ENCODE data around the gene ELF2.
"Not testable (repeated sequence)": the region's sequence is repeated elsewhere in the genome, so short reads cannot be mapped to it uniquely, and the experiment has no call there.

ELF2 gene

GRCh38 chr4:139177049-139177868, at the start of gene ELF2:
ELF2 (minus strand) TSS chr4:139177218; CDS start chr4:139137701, 39,517 bp downstream.
- peak; percentile 30 for DNase-seq (ENCODE audit: low read depth, low spot score)

- DNase-seq (ENCODE audit: low read depth, low spot score), result no peak
Measured at GRCh38 chr4:139223682-139224317, 46.8 kb upstream of the ELF2 start.

- DNase-seq (ENCODE audit: low read depth, low spot score), result no peak
Measured at GRCh38 chr4:139222215-139222614, 45.2 kb upstream of the ELF2 start.

GRCh38 chr4:139221687-139222086, 44.7 kb upstream of the ELF2 start:
- no peak for DNase-seq (ENCODE audit: low read depth, low spot score)

- DNase-seq (ENCODE audit: low read depth, low spot score), result no peak
Measured at GRCh38 chr4:139219450-139220055, 42.5 kb upstream of the ELF2 start.

GRCh38 chr4:139214039-139214534, 37.1 kb upstream of the ELF2 start:
- no peak for DNase-seq (ENCODE audit: low read depth, low spot score)

GRCh38 chr4:139213633-139214032, 36.6 kb upstream of the ELF2 start:
- DNase-seq (ENCODE audit: low read depth, low spot score), result not testable (repeated sequence)

- DNase-seq (ENCODE audit: low read depth, low spot score), result no peak
Measured at GRCh38 chr4:139212900-139213299, 35.9 kb upstream of the ELF2 start.

GRCh38 chr4:139210486-139210885, 33.5 kb upstream of the ELF2 start:
- DNase-seq (ENCODE audit: low read depth, low spot score), result no peak

- DNase-seq (ENCODE audit: low read depth, low spot score), result no peak
Measured at GRCh38 chr4:139209470-139210063, 32.5 kb upstream of the ELF2 start.

GRCh38 chr4:139208404-139208945, 31.5 kb upstream of the ELF2 start:
- no peak for DNase-seq (ENCODE audit: low read depth, low spot score)

GRCh38 chr4:139207873-139208403, 30.9 kb upstream of the ELF2 start:
- DNase-seq (ENCODE audit: low read depth, low spot score), result no peak

- DNase-seq (ENCODE audit: low read depth, low spot score), result no peak
Measured at GRCh38 chr4:139207247-139207646, 30.2 kb upstream of the ELF2 start.

GRCh38 chr4:139202991-139203390, 26.0 kb upstream of the ELF2 start:
- no peak for DNase-seq (ENCODE audit: low read depth, low spot score)

GRCh38 chr4:139200506-139200905, 23.5 kb upstream of the ELF2 start:
- no peak for DNase-seq (ENCODE audit: low read depth, low spot score)

- no peak for DNase-seq (ENCODE audit: low read depth, low spot score)
Measured at GRCh38 chr4:139200102-139200501, 23.1 kb upstream of the ELF2 start.

GRCh38 chr4:139197214-139197613, 20.2 kb upstream of the ELF2 start:
- not testable (repeated sequence) for DNase-seq (ENCODE audit: low read depth, low spot score)

- DNase-seq (ENCODE audit: low read depth, low spot score), result no peak
Measured at GRCh38 chr4:139196462-139196861, 19.4 kb upstream of the ELF2 start.

GRCh38 chr4:139191373-139191772, 14.4 kb upstream of the ELF2 start:
- DNase-seq (ENCODE audit: low read depth, low spot score), result no peak

GRCh38 chr4:139189972-139190371, 13.0 kb upstream of the ELF2 start:
- no peak for DNase-seq (ENCODE audit: low read depth, low spot score)

GRCh38 chr4:139189417-139189749, 12.4 kb upstream of the ELF2 start:
- DNase-seq (ENCODE audit: low read depth, low spot score), result no peak

Measured in activated CD4-positive, CD25-positive, alpha-beta regulatory T cell treated with anti-CD3 and anti-CD28 coated beads, Interleukin-2, amount 50 U/mL, for 16 hours (primary cell).